Measurements from ENCODE around the gene GMEB2.
"Not testable (repeated sequence)": the region's sequence is repeated elsewhere in the genome, so short reads cannot be mapped to it uniquely, and the experiment has no call there.

The GMEB2 gene

DNA sequence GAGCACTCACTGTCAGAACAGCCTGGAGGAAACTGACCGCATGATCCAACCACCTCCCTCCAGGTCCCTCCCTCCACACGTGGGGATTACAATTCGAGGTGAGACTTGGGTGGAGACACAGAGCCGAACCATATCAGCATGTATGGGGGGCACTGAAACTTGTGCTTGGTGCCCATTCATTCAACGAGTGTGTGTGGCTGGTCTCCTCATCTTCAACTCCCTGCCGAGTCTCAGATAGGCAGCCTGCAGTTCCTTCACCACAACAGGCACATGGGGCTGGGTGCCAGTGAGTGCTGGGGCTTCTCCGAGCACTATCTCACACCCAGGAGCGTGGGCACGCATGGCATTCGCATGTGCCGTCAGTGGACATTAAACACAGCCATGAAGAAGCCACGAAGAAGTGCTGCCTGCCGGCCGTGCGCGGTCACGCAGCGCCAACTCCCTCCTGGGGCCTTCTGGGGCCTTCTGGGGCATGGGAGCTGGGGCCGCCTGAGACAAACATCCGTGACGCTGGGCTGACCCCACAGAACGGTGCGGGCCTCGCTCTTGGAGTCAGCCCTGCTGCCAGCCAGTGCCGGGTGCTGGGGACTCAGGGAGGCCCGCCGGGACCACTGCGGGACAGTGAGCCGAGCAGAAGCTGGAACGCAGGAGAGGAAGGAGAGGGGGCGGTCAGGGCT, 30.5 kb upstream of the GMEB2 start:
- DNase-seq (ENCODE audit: low read depth in 2 of 2): no peak

- DNase-seq (ENCODE audit: low read depth in 2 of 2): no peak
Observed at GRCh38 chr20:63656451-63656850, 29.6 kb upstream of the GMEB2 start.

- DNase-seq (ENCODE audit: low read depth in 2 of 2): no peak
Observed at GRCh38 chr20:63655249-63655648, 28.3 kb upstream of the GMEB2 start.

GRCh38 chr20:63653974-63654668, 27.2 kb upstream of the GMEB2 start:
- no peak for DNase-seq (ENCODE audit: low read depth in 2 of 2)

- peak in 1 of 2 donors; percentile 27 for DNase-seq (ENCODE audit: low read depth in 2 of 2)
Observed at GRCh38 chr20:63653041-63653973, 26.4 kb upstream of the GMEB2 start, which contains the start of gene STMN3. Gene STMN3 (minus strand): TSS chr20:63653424. CDS start chr20:63653345, 79 bp downstream.

GRCh38 chr20:63652192-63652980, 25.5 kb upstream of the GMEB2 start:
- no peak for DNase-seq (ENCODE audit: low read depth in 2 of 2)

- no peak for DNase-seq (ENCODE audit: low read depth in 2 of 2)
Observed at GRCh38 chr20:63651942-63652191, 25.0 kb upstream of the GMEB2 start.

- DNase-seq (ENCODE audit: low read depth in 2 of 2): not testable (repeated sequence)
Observed at GRCh38 chr20:63650486-63650885, 23.6 kb upstream of the GMEB2 start.

- no peak for DNase-seq (ENCODE audit: low read depth in 2 of 2)
Observed at GRCh38 chr20:63648895-63649589, 22.1 kb upstream of the GMEB2 start.

DNA sequence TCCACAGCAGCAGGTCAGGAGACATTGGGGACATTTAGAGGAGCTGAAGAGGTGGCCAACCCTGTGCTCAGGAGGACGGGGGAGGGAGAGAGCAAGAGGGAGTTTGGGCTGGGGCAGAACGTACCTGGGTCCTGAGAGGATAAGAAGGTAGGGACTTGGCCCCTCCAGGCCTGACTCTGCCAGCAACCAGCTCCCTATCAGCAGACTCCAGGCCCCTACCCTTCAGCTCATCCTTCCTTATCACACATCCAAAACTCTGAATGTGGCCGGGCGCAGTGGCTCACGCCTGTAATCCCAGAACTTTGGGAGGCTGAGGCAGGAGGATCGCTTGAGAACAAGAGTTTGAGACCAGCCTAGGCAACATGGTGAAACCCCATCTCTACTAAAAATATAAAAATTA, 21.3 kb upstream of the GMEB2 start:
- no peak for DNase-seq (ENCODE audit: low read depth in 2 of 2)

- no peak for DNase-seq (ENCODE audit: low read depth in 2 of 2)
Observed at GRCh38 chr20:63645218-63645617, 18.3 kb upstream of the GMEB2 start.

GRCh38 chr20:63643946-63644345, 17.0 kb upstream of the GMEB2 start:
- DNase-seq (ENCODE audit: low read depth in 2 of 2): no peak

GRCh38 chr20:63643499-63643898, 16.6 kb upstream of the GMEB2 start:
- DNase-seq (ENCODE audit: low read depth in 2 of 2): no peak

DNA sequence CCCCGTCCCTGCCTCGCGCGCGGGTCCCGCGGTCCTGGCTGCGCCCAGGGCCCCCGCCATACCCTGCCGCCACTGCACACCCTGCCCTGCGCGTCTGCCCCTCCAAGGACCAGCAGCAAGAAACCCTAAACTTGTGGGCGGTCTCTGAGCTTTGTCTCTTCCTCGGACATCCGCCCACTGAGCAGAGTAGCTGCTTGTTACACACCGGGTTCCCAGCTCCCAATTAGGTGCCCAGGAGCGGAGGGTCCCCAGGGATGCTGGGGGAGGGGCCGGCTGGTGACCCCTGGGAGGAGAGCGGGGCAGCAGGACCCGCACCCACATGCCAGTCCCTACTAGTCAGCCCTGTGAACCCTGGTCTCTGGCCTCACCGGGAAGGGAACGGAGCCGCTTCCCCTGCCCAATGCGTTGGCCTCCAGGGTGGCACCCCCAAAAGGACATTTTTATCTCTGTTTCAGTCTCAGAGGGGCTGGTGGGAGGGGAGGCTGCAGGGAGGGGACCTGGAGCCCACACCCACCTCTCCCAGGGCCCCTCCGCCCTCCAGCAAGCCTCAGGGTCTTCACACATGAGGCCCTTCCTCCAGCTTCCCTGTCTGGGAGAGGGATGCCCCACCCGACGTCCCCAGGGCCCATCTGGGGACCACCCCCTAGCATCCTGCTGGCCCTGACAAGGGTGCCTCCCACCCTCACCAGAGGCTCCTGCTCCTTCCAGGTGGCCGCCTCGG, 15.8 kb upstream of the GMEB2 start:
- no peak for DNase-seq (ENCODE audit: low read depth in 2 of 2)

GRCh38 chr20:63641792-63642523, 15.1 kb upstream of the GMEB2 start:
- DNase-seq (ENCODE audit: low read depth in 2 of 2): peak; percentile 98 to 99

- no peak for DNase-seq (ENCODE audit: low read depth in 2 of 2)
Observed at GRCh38 chr20:63641146-63641791, 14.4 kb upstream of the GMEB2 start.

DNA sequence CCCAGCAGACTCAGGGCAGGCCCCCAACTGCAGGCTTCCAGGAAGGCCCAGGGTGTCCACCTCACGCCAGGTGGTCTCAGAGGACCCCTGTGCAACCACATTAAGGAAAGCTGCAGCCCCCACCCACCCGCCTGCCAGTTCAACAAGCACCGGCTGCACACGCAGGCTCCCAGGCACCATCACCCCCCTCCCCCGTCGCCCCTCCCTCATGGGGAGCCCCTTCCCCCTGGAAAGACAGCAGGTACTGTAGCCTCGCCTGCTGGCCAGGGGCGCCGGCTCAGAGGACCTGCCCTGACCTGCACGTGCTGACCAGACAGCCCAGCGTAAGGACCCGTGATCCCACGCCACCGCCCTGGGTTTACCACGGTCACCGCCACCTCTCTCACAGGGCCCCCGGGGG, 13.8 kb upstream of the GMEB2 start:
- DNase-seq (ENCODE audit: low read depth in 2 of 2): not testable (repeated sequence)

DNA sequence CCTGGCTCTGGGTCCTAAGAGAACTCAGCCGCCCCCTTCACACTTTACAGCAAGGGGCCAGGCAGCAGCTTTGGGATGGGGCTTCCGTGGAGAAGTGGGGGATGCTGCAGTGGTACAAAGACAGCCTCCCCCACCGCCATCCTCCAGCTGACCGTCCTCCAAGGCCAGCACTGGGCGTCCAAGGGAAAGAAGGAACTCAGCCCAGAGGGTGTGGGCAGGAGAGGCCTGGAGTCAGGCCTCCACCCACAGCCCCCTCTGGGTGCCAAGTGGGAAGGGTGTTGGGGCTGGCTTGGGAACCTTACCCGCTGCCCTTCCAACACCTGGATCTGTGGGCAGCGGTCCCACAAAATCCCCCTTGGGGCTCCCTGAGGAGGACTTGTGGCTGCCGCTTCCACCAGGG, 13.2 kb upstream of the GMEB2 start:
- no peak for DNase-seq (ENCODE audit: low read depth in 2 of 2)

Measured in stimulated activated CD4-positive, alpha-beta T cell treated with anti-CD3 and anti-CD28 coated beads, Interleukin-1b, Interleukin-23, amount 100 ng/mL, for 1 hour (primary cell).